ENCODE measurements around the gene AIF1L.

The AIF1L gene

DNA sequence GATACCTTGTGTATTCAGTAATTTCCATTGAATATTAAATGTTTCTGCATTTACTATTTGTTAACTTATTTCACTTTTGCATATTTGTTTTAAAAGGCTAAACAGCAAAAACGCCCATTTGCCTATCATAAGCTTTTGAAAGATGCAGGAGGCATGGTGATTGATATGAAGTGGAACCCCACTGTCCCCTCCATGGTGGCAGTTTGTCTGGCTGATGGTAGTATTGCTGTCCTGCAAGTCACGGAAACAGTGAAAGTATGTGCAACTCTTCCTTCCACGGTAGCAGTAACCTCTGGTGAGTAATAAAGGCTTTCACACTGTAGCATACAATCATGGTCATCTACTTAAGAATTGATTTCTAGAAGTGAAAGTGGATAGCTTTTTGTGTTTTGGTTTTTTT lies 32.9 kb downstream of the AIF1L start:
- DNase-seq (ENCODE audit: low spot score): no peak
- TF ChIP-seq, protein P1, sequence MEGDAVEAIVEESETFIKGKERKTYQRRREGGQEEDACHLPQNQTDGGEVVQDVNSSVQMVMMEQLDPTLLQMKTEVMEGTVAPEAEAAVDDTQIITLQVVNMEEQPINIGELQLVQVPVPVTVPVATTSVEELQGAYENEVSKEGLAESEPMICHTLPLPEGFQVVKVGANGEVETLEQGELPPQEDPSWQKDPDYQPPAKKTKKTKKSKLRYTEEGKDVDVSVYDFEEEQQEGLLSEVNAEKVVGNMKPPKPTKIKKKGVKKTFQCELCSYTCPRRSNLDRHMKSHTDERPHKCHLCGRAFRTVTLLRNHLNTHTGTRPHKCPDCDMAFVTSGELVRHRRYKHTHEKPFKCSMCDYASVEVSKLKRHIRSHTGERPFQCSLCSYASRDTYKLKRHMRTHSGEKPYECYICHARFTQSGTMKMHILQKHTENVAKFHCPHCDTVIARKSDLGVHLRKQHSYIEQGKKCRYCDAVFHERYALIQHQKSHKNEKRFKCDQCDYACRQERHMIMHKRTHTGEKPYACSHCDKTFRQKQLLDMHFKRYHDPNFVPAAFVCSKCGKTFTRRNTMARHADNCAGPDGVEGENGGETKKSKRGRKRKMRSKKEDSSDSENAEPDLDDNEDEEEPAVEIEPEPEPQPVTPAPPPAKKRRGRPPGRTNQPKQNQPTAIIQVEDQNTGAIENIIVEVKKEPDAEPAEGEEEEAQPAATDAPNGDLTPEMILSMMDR (IDR thresholded peaks at IDR 0.05; ENCODE audit: borderline replicate concordance, control extremely low read depth, extremely low read depth, insufficient read depth, missing control alignments): no peak
- in situ Hi-C loops (cut with MboI; ENCODE audit: low sequenced_read_pairs, unreplicated experiment): no loop called here

DNA sequence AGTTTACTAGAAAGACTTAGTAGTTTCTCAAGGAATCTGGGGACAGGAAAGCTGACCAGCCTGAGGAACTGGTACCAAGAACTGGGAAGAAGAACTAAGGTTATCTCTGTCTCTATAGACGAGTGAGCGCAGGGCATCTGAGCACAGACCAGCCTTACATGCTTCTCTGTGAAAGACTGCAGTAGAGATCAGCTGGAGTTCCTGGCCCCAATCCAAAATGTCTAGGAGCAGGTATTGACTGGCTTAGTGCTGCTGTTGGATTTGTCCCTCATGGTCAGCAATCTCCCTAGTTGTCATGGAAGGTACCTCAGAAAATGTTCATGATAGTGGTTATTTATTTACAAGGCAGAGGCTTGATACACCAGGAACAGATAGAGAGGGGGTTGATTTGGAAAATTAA lies 42.3 kb downstream of the AIF1L start:
- in situ Hi-C loops (cut with MboI; ENCODE audit: low sequenced_read_pairs, unreplicated experiment): no loop called here
- TF ChIP-seq, protein P1 (IDR thresholded peaks at IDR 0.05; ENCODE audit: borderline replicate concordance, control extremely low read depth, extremely low read depth, insufficient read depth, missing control alignments): no peak

DNA sequence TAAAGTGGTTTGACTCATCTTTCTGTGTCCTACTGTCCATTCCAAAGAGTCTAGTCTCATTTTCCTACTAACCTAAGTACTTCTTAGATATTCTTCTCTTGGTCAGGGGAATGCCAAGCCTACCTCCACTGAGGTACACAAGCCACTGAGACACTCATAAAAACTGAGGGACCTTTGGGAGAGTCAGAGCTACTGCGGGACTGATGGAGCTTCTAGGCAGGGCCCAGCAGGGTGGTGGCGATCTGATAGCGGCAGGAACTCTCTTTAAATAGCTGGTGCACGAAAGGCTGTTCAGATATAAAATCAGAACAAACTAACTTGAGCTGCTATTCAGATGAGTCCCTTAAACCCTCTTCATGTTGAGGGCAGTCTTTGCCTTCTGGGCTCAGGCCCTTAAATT lies 43.8 kb downstream of the AIF1L start:
- TF ChIP-seq, protein P1 (IDR thresholded peaks at IDR 0.05; ENCODE audit: borderline replicate concordance, control extremely low read depth, extremely low read depth, insufficient read depth, missing control alignments): no peak
- no peak for DNase-seq (ENCODE audit: low spot score)
- in situ Hi-C loops (cut with MboI; ENCODE audit: low sequenced_read_pairs, unreplicated experiment): no loop called here

More for the DNA sequence above, 42.3 kb downstream of the AIF1L start:
- no peak for DNase-seq (ENCODE audit: low spot score)

DNA sequence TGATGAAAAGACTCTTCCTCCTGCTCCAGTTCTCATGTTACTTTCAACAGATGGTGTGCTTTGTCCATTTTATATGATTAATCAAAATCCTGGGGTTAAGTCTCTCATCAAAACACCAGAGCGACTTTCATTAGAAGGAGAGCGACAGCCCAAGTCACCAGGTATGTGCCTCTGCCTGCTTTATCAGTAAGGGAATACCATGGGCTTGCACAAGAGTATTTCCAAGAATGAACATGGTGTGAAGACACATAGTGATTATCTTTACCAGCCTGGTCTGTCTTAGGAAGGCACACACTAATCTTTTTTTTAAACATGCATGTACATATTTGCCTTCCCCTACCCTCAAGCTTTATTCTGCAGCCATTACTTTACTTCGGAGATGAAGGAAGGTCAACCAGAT lies 44.2 kb downstream of the AIF1L start:
- TF ChIP-seq, protein P1 (IDR thresholded peaks at IDR 0.05; ENCODE audit: borderline replicate concordance, control extremely low read depth, extremely low read depth, insufficient read depth, missing control alignments): no peak
- DNase-seq (ENCODE audit: low spot score): no peak

DNA sequence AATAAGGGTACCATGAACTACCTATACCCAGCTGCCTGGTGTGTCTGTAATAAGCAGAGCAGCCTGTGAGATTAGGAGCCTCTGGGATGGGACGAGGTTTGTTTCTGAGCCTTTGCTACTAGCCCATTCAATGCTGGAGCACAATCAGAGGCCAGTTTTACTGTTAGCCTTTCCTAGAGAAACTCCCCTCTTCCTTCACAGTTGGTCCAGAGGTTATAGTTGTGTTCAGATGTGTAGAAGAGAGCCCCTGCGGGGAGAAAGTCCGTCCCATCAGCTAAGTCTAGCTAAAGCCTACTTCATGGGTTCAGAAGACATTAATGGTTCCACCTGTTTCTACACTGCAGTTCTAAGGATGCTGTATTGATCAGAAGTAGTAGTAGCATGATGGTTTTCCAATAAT lies 45.8 kb downstream of the AIF1L start:
- in situ Hi-C loops (cut with MboI; ENCODE audit: low sequenced_read_pairs, unreplicated experiment): no loop called here
- TF ChIP-seq, protein P1 (IDR thresholded peaks at IDR 0.05; ENCODE audit: borderline replicate concordance, control extremely low read depth, extremely low read depth, insufficient read depth, missing control alignments): no peak

More for the DNA sequence above, 44.2 kb downstream of the AIF1L start:
- in situ Hi-C loops (cut with MboI; ENCODE audit: low sequenced_read_pairs, unreplicated experiment): no loop called here

DNA sequence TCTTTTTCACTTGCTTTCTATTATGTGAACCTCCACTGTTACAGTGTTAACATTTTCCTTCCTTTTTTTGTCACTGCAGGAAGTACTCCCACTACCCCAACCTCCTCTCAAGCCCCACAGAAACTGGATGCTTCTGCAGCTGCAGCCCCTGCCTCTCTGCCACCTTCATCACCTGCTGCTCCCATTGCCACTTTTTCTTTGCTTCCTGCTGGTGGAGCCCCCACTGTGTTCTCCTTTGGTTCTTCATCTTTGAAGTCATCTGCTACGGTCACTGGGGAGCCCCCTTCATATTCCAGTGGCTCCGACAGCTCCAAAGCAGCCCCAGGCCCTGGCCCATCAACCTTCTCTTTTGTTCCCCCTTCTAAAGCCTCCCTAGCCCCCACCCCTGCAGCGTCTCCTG lies 47.9 kb downstream of the AIF1L start:
- no peak for DNase-seq (ENCODE audit: low spot score)
- in situ Hi-C loops (cut with MboI; ENCODE audit: low sequenced_read_pairs, unreplicated experiment): no loop called here
- TF ChIP-seq, protein P1 (IDR thresholded peaks at IDR 0.05; ENCODE audit: borderline replicate concordance, control extremely low read depth, extremely low read depth, insufficient read depth, missing control alignments): no peak

More for the DNA sequence above, 45.8 kb downstream of the AIF1L start:
- no peak for DNase-seq (ENCODE audit: low spot score)

DNA sequence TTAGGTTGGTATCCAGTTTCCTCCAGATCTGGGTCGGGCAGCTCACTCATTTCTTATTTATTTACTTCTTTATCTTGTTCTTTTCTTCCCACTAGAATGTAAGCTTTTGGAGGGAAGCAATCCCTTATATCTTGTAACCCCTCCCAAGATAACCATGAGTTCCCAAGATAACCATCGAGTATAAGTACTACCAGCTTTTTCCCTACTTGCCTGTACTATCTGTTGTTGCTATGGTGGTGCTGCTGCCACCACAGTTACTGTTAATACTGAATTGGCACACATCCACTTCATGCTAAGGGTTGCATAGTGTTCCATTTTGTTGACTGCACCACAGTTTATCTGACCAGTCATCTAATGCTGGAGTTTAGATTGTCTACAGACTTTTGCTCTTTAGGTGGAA lies 48.9 kb downstream of the AIF1L start:
- DNase-seq (ENCODE audit: low spot score): no peak
- TF ChIP-seq, protein P1 (IDR thresholded peaks at IDR 0.05; ENCODE audit: borderline replicate concordance, control extremely low read depth, extremely low read depth, insufficient read depth, missing control alignments): no peak
- in situ Hi-C loops (cut with MboI; ENCODE audit: low sequenced_read_pairs, unreplicated experiment): no loop called here

Measured in GM13976 (cell line).